HepG2 (cell line): Measurements from ENCODE around the gene GPR68.

Experiments used
- ADNP ChIP-seq: sonication (generic); formaldehyde crosslinking; IDR thresholded peaks from 2 replicates; pipeline ENCODE4 v1.4.0; 2020; ENCODE audit warnings: missing genetic modification reagents
- JUNB ChIP-seq: sonication (generic); formaldehyde crosslinking; IDR thresholded peaks from 2 replicates; pipeline ENCODE4 v1.8.0; 2022; ENCODE audit warnings: missing genetic modification reagents, mild to moderate bottlenecking, borderline replicate concordance
- KDM1A ChIP-seq: IDR thresholded peaks from 2 replicates; pipeline ENCODE4 v1.6.1; 2016; ENCODE audit warnings: missing compliant biosample characterization
- MLX ChIP-seq: IDR thresholded peaks from 2 replicates; pipeline ENCODE4 v1.6.1; 2016
- NFATC3 ChIP-seq: sonication (generic); formaldehyde crosslinking; IDR thresholded peaks from 2 replicates; pipeline ENCODE4 v1.5.1; 2020; ENCODE audit warnings: mild to moderate bottlenecking, missing genetic modification reagents
- SMC3 ChIP-seq: IDR thresholded peaks from 2 replicates; pipeline ENCODE4 v1.6.1; 2011; ENCODE audit warnings: low read length, improper control_type of control experiment
- THAP9 ChIP-seq: sonication (generic); formaldehyde crosslinking; IDR thresholded peaks from 2 replicates; pipeline ENCODE4; 2020; ENCODE audit warnings: missing genetic modification reagents, mild to moderate bottlenecking, borderline replicate concordance
- ZFP82 ChIP-seq: sonication (generic); formaldehyde crosslinking; IDR thresholded peaks from 2 replicates; pipeline ENCODE4 v1.5.1; 2020; ENCODE audit warnings: mild to moderate bottlenecking, missing genetic modification reagents, borderline replicate concordance
- ZNF670 ChIP-seq: sonication (generic); formaldehyde crosslinking; IDR thresholded peaks from 2 replicates; pipeline ENCODE4 v1.8.0; 2022; ENCODE audit warnings: mild to moderate bottlenecking, missing genetic modification reagents, borderline replicate concordance
- ZNF674 ChIP-seq: sonication (generic); formaldehyde crosslinking; IDR thresholded peaks from 2 replicates; pipeline ENCODE4 v1.5.0; 2020; ENCODE audit warnings: low read depth, mild to moderate bottlenecking, missing genetic modification reagents
- ZSCAN5A ChIP-seq: sonication (generic); formaldehyde crosslinking; IDR thresholded peaks from 2 replicates; pipeline ENCODE4 v1.8.0; 2022; ENCODE audit warnings: mild to moderate bottlenecking, missing genetic modification reagents, borderline replicate concordance
- TF ChIP-seq, protein P1 (sequence below): sonication (generic); formaldehyde crosslinking; IDR thresholded peaks from 2 replicates; pipeline ENCODE4 v1.4.0; 2020; ENCODE audit warnings: missing genetic modification reagents
- TF ChIP-seq, protein P2 (sequence below): sonication (generic); formaldehyde crosslinking; IDR thresholded peaks from 2 replicates; pipeline ENCODE4 v1.4.0; 2020; ENCODE audit warnings: mild to moderate bottlenecking, missing genetic modification reagents

GRCh38 chr14:91254461-91254860 lies 10.0 kb upstream of the GPR68 start:
- TF ChIP-seq KDM1A (CRISPR knock-in tag) (no peak), SMC3 (no peak), JUNB (CRISPR knock-in tag) (no peak), NFATC3 (CRISPR knock-in tag) (no peak), ADNP (CRISPR knock-in tag) (no peak), MLX (CRISPR knock-in tag) (no peak), ZSCAN5A (CRISPR knock-in tag) (no peak), ZFP82 (CRISPR knock-in tag) (no peak), THAP9 (no peak), ZNF670 (CRISPR knock-in tag) (no peak), ZNF674 (no peak)
- TF ChIP-seq, protein P1, sequence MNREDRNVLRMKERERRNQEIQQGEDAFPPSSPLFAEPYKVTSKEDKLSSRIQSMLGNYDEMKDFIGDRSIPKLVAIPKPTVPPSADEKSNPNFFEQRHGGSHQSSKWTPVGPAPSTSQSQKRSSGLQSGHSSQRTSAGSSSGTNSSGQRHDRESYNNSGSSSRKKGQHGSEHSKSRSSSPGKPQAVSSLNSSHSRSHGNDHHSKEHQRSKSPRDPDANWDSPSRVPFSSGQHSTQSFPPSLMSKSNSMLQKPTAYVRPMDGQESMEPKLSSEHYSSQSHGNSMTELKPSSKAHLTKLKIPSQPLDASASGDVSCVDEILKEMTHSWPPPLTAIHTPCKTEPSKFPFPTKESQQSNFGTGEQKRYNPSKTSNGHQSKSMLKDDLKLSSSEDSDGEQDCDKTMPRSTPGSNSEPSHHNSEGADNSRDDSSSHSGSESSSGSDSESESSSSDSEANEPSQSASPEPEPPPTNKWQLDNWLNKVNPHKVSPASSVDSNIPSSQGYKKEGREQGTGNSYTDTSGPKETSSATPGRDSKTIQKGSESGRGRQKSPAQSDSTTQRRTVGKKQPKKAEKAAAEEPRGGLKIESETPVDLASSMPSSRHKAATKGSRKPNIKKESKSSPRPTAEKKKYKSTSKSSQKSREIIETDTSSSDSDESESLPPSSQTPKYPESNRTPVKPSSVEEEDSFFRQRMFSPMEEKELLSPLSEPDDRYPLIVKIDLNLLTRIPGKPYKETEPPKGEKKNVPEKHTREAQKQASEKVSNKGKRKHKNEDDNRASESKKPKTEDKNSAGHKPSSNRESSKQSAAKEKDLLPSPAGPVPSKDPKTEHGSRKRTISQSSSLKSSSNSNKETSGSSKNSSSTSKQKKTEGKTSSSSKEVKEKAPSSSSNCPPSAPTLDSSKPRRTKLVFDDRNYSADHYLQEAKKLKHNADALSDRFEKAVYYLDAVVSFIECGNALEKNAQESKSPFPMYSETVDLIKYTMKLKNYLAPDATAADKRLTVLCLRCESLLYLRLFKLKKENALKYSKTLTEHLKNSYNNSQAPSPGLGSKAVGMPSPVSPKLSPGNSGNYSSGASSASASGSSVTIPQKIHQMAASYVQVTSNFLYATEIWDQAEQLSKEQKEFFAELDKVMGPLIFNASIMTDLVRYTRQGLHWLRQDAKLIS = no peak
- TF ChIP-seq, protein P2, sequence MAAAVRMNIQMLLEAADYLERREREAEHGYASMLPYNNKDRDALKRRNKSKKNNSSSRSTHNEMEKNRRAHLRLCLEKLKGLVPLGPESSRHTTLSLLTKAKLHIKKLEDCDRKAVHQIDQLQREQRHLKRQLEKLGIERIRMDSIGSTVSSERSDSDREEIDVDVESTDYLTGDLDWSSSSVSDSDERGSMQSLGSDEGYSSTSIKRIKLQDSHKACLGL (CRISPR knock-in tag) = no peak
